Psoas muscle (tissue), 8 donors: ENCODE data around the gene HECTD3. TPM values are rescaled to one million over a fixed set of nuclear protein-coding genes. Genes with fewer than 3 reads are reported as not detected.

Experiments
- ATAC-seq, 4 donors: fragments of 200-7000 bp; cut with Tn5 transposase; one replicate each; pipeline ENCODE4 v1.9.1; 2020; ENCODE audit warnings: moderate library complexity in 3 of 4, mild to moderate bottlenecking in 2 of 4
- DNase-seq, 2 donors: peaks; one replicate each; pipeline ENCODE4 v3.0.0-alpha.2; 2020
- H3K27ac ChIP-seq: fragments of 200-600 bp; one replicate; pipeline ENCODE4 v1.8.0; 2022
- H3K27me3 ChIP-seq, 3 donors: fragments of 200-600 bp in 1 of 3; one replicate each; pipeline versions ENCODE4 v1.6.1 to v1.8.0; 2013 to 2022; ENCODE audit warnings: low read length in 2 of 3, mild to moderate bottlenecking in 2 of 3, moderate library complexity in 1 of 3; ENCODE audit not compliant: insufficient read depth in 3 of 3
- H3K36me3 ChIP-seq, 2 donors: fragments of 200-600 bp in 1 of 2; one replicate each; pipeline versions ENCODE4 v1.6.1 to v1.8.0; 2013 to 2022; ENCODE audit warnings: low read depth in 1 of 2, mild to moderate bottlenecking in 1 of 2, moderate library complexity in 1 of 2; ENCODE audit not compliant: insufficient read depth in 1 of 2
- H3K4me1 ChIP-seq: fragments of 200-600 bp; one replicate; pipeline ENCODE4 v1.8.0; 2022
- H3K4me3 ChIP-seq: fragments of 200-600 bp; one replicate; pipeline ENCODE4 v1.8.0; 2022; ENCODE audit warnings: mild to moderate bottlenecking
- H3K9me3 ChIP-seq: fragments of 200-600 bp; one replicate; pipeline ENCODE4 v1.8.0; 2022
- WGBS, 3 donors: extraction: QIAGEN DNeasy Blood & Tissue Kit; methylation state at CpG; one replicate each; pipeline versions ENCODE4 v1.1.6 to v1.1.7; 2013; 5-methylcytosine and 5-hydroxymethylcytosine counted together
- intact Hi-C, 2 donors: fragments of 100-400 bp; cut with DNase I; formaldehyde crosslinking; loops; one replicate each; pipeline versions ENCODE4 v1.11.0 to v1.14.2; 2022
- polyA plus RNA-seq, 3 donors: library from polyadenylated mRNA; stranded (reverse); fragments of 200-250 nt; gene quantifications; one replicate each; pipeline ENCODE4 v1.2.3, GENCODE V29; 2013
- total RNA-seq, 4 donors: library from RNA; stranded (reverse); fragmentation: NEBNext Ultra II Directional in 2 of 4; extraction: Animal tissue kit (Norgen Biotek cat#: 25700) in 2 of 4; gene quantifications; one replicate each; pipeline versions ENCODE4 v1.2.1 to v1.2.4, GENCODE V29; 2021 to 2023
- TF ChIP-seq, protein P1 (sequence below): fragments of 200-600 bp; IDR thresholded peaks from one replicate; pipeline ENCODE4 v1.8.0; 2022; ENCODE audit warnings: antibody characterized with exemption
- donor health status: healthy with polysubstance abuse.
- donor health status: DM: no; HTN: no; CAD: no; lungs with moderate emphysema.
- donor health status: Bipolar disorder and iron deficiency.
- donor health status: healthy.
- donor health status: DM: yes; HTN: yes; CAD: no.
- donor health status: DM: no; HTN: no; CAD: no.
- donor health status: DM: no; HTN: no; CAD: no.
- donor health status: DM: yes; HTN: yes; CAD: no.

The HECTD3 gene
- total and polyA plus RNA-seq, 7 donors: 34.0 to 55.3 (median 41.1) TPM

DNA sequence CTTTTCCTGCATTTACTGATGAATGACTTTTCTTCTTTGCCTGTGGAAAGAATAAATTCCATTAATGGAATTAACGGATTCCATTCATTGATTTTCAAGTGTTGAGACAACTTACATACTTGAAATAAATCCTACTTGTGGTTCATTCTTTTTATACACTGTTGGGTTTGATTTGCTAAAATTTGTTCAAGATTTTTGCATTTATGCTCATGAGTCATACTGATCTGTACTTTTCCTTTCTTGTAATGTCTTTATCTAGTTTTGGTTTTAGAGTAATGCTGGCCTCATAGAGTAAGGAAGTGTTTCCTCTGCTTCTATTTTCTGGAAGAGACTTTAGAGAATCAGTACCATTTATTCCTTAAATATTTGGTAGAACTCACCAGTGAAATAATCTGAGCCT, 15.3 kb upstream of the HECTD3 start:
- no peaks in the 10 kb centered on the region for H3K27me3 ChIP-seq
- no peaks in the 10 kb centered on the region for H3K9me3 ChIP-seq
- TF ChIP-seq, protein P1, sequence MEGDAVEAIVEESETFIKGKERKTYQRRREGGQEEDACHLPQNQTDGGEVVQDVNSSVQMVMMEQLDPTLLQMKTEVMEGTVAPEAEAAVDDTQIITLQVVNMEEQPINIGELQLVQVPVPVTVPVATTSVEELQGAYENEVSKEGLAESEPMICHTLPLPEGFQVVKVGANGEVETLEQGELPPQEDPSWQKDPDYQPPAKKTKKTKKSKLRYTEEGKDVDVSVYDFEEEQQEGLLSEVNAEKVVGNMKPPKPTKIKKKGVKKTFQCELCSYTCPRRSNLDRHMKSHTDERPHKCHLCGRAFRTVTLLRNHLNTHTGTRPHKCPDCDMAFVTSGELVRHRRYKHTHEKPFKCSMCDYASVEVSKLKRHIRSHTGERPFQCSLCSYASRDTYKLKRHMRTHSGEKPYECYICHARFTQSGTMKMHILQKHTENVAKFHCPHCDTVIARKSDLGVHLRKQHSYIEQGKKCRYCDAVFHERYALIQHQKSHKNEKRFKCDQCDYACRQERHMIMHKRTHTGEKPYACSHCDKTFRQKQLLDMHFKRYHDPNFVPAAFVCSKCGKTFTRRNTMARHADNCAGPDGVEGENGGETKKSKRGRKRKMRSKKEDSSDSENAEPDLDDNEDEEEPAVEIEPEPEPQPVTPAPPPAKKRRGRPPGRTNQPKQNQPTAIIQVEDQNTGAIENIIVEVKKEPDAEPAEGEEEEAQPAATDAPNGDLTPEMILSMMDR: no peak
- no peaks in the 10 kb centered on the region for H3K36me3 ChIP-seq
- DNase-seq (no peak), ATAC-seq (no peak)
- H3K4me1 ChIP-seq: no peaks in the 10 kb centered on the region
- WGBS, 3 donors: 77 to 91% (median 78%) methylated on average over 1 of the region's 1 CpG
- intact Hi-C loops: no loop called here
- H3K27ac ChIP-seq: no peak overlapping the region
- H3K4me3 ChIP-seq: no peak overlapping the region

GRCh38 chr1:45023663-45024062, 12.5 kb upstream of the HECTD3 start:
- Histone ChIP-seq H3K4me3 (no peak overlapping the region), H3K36me3 (no peaks in the 10 kb centered on the region), H3K9me3 (no peaks in the 10 kb centered on the region), H3K4me1 (no peaks in the 10 kb centered on the region), H3K27me3 (no peaks in the 10 kb centered on the region), H3K27ac (no peak overlapping the region)
- ATAC-seq (no peak), DNase-seq (no peak)
- intact Hi-C loops: no loop called here
- TF ChIP-seq, protein P1: no peak
- 91 to 95% (median 93%) methylated on average over 1 of the region's 1 CpG for WGBS, 3 donors

- H3K9me3 ChIP-seq: no peaks in the 10 kb centered on the region
- 47 to 53% (median 51%) methylated on average over 16 of the region's 16 CpGs for WGBS, 3 donors
- DNase-seq (no peak), ATAC-seq (peak; percentile 60 to 80 (median 68))
- no peak overlapping the region for H3K4me3 ChIP-seq
- H3K4me1 ChIP-seq: peaks cover 3% of the 10 kb centered on the region
- intact Hi-C loops: loop anchor here (10.0 kb wide), 1 partner anchor 556 kb away; no protein-coding TSS in a partner anchor
- TF ChIP-seq, protein P1: peak; percentile 57
- no peaks in the 10 kb centered on the region for H3K27me3 ChIP-seq
- H3K27ac ChIP-seq: no peak overlapping the region
- H3K36me3 ChIP-seq: peaks cover 0 to 20% of the 10 kb centered on the region in 2 donors
Observed at GRCh38 chr1:45018599-45019230, 7.6 kb upstream of the HECTD3 start.

DNA sequence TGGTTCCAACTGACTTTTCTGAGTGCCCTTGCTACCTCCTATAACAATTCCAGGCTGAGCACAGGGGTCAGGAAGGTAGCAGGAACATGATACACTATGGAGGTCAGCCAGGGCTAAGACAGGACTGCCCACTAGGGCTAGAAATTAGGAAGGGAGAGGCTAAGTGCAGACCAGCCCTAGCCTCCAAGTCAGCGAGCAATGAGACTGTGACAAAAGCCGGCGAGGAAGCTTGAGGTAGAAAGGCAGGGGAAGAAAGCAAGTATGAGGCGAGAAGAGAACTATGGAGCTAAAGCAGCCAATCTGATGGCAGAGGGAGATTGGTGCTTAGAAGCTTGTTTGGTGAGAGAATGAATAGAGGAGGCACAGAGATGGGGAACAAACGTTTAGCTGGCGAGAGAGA, 5.6 kb upstream of the HECTD3 start:
- H3K27me3 ChIP-seq: no peaks in the 10 kb centered on the region
- intact Hi-C loops: loop anchor here (10.0 kb wide), 1 partner anchor 558 kb away; no protein-coding TSS in a partner anchor
- H3K27ac ChIP-seq: no peak overlapping the region
- H3K4me1 ChIP-seq: peaks cover 12% of the 10 kb centered on the region
- DNase-seq (no peak), ATAC-seq (no peak)
- peaks cover 0 to 27% of the 10 kb centered on the region in 2 donors for H3K36me3 ChIP-seq
- no peaks in the 10 kb centered on the region for H3K9me3 ChIP-seq
- 43 to 66% (median 44%) methylated on average over 6 of the region's 6 CpGs for WGBS, 3 donors
- TF ChIP-seq, protein P1: no peak
- H3K4me3 ChIP-seq: no peak overlapping the region
